Islet precursor cell (in vitro differentiated cells): ENCODE results near the gene KRTAP10-6.
"Not testable (repeated sequence)": the region's sequence is repeated elsewhere in the genome, so short reads cannot be mapped to it uniquely, and the experiment has no call there.

Experiments used
- DNase-seq: peaks from one replicate; pipeline ENCODE4 v3.0.0-alpha.2; 2018

The KRTAP10-6 gene

DNA sequence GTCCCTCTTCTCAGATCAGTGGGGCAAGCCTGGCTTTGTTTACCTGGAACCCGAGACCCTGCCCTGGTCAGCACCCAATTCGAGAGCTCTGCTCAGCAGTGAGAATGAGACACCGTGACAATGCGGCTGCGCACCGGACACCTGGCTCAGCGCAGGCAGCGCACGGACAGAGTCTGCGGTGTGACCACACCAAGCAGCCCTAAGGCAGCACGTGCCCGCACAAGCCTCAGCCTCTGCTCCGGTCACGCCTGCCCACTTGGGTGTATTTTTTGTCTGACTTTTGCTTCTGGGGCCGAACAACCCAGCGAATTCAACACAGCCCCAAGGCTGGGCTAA lies 24.3 kb upstream of the KRTAP10-6 start:
- DNase-seq: no peak

DNA sequence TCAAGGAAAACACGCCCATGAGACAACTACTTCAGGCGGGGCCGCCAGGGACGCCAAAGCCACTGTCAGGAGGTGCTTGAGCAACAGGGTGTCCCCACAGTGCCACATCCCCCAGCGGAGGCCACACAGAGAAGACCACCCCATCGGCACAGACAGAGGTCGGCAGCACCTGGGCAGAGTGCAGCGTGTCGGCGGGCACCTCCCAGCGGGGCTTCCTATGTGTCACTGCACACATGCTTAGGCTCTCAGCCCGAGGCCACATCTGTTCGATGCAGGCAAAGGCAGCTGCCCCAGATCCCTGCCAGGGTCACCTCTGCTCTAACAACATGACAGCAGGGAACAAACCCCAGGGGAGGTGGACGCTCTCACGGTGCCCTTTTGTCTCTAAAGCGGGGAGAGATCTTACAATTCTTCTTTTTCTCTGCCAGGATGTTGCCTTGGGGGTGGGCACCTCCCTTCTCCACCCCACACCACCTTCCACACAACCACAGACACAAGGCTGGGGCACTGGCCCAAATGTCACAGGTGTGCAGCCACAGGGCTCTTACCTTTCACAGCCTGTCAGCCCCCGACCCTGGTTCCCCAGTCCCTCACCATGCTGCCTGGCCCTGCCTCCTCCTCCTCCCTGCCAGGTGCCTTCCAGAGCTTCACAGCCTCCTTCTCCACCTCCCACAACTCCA lies 23.7 kb upstream of the KRTAP10-6 start:
- DNase-seq: no peak

DNA sequence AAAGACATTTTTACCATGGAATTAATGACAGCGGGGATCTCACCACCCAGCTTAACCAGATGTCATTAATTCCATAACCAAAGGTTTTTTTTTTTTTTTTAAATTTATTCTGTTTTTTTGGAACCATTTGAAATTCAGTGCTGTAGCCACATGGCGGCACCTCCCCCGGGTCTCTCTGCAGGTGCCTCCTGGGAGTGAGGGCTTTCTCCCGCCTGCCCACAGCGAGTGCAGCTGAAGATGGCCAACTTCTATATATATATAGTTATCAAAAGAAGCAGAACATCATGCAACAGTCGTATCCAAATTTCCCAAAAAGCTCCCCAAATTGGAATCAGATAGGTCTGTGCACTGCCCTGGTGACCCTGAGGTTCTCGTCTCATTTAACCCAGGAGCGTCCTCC lies 23.2 kb upstream of the KRTAP10-6 start:
- DNase-seq: no peak

- DNase-seq: no peak
Measured at GRCh38 chr21:44614961-44615391, 22.7 kb upstream of the KRTAP10-6 start.

DNA sequence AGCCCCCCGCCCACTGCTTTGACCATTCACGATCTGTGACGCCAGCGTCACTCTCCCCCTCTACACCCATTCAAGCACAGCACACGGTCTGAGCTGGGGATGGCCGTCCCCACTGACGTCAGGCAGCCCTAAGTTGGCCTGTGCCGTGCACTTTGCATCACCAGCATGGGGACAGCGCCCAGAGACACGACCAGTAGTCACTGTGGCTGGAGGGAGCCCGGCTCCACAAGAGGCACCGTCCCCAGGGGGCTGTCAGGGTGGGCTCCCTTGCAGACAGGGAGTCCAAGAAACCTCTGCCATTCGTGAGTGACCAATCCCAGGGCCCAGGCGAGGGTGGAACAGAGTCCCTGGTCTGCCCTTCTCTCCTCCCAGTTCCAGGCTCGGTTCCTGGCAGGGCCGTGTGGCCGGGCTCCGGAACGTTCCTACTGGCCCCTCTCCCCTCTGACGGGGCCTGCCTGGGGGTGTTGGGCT lies 21.9 kb upstream of the KRTAP10-6 start:
- no peak for DNase-seq

DNA sequence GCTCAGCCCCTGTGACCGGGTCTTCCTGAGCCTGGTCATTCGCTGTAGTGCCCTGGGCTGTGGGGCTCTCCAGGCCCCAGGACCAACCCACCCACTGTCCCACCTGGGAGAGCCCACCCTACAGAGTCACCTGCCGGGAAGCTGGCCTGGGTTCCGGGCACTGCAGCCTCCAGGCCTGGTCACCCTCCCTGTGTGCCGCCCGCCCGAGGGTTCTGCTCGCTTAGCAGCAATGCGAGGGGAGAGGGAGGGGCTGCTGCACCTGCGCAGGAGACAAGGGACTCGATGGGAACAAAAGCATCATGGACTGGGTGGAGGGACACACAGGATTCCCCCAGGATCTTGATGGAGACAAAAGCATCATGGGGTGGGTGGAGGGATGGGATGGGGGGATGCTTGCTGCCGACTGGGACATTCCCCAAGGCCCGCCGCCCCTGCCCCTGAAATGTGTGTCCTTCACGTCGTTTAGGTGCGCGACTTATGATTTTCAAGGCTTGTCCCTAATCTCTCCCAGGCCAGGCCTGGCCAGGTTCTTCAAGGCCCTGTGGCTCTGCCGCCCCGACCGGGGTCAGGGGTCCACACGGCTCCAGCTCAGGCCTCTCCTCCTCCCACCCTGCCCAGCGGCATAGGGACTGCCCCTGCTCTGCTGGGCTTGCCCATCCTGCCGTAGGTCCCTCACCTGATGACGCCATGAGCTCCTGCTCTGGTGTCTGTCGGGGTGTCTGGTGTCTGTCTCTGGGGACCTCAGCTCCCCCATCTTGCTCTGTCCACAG lies 21.3 kb upstream of the KRTAP10-6 start:
- DNase-seq: no peak

DNA sequence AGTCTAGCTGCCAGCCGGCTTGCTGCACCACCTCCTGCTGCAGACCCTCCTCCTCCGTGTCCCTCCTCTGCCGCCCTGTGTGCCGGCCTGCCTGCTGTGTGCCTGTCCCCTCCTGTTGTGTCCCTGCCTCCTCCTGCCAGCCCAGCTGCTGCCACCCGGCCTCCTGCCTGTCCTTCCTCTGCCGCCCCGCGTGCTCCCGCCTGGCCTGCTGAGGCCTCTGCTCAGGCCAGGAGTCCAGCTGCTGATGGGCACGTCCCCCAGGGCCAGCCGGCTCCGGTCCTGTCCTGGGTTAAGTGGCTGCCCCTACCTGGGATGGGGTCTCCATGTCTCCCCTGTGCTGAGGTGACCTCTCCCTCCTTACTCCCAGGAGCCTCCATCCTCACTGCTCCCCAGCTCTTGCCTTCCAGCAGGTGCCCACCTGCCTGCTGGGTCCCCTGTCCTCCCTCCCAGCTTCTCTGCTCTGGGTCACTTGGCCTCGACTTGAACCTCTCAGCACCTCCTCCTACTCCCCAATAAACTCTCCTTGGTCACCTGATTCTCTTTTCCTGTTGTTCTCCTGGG lies 20.4 kb upstream of the KRTAP10-6 start:
- no peak for DNase-seq

- DNase-seq: no peak
Measured at GRCh38 chr21:44612029-44612486, 19.8 kb upstream of the KRTAP10-6 start, which contains the start of gene KRTAP10-8. Gene KRTAP10-8 (plus strand): TSS chr21:44612079. CDS start chr21:44612101, 22 bp downstream.

DNA sequence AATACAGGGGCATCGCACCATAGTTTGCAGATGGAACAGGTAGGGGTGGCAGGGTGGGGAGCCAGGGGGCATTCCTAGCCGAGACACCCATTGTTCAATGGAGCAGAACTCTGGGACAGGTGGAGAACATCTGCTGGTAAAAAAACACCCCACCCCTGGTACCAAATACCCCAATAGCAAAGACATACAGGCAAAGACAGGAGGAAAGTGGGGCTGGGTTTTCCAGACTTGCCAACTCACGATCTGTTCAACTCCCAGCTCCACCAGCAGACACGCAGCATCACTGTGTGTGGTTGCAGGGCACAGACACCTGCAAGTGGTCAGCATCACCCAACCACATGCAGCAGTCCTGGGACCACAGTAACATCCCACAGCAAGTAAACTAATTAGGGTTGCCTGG lies 19.2 kb upstream of the KRTAP10-6 start:
- no peak for DNase-seq

GRCh38 chr21:44610157-44610843 lies 18.0 kb upstream of the KRTAP10-6 start:
- not testable (repeated sequence) for DNase-seq

- no peak for DNase-seq
Measured at GRCh38 chr21:44609193-44609592, 16.9 kb upstream of the KRTAP10-6 start.

DNA sequence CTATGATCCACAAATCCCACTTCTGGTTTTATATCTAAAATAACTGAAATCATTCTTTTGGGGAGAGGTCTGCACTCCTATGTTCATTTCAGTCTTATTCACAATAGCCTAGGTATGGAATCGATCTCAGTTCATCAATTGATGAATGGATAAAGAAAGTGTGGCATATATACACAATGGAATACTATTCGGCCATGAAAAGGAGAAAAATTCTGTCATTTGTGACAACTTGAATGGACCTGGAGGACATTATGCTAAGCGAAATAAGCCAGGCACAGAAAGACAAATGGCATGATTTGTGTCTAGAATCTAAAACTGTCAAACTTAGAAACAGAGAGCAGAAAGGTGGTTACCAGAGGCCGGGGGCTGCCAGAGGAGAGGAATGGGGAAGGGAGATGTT lies 14.2 kb upstream of the KRTAP10-6 start:
- no peak for DNase-seq

GRCh38 chr21:44603911-44604310 lies 11.6 kb upstream of the KRTAP10-6 start:
- no peak for DNase-seq

DNA sequence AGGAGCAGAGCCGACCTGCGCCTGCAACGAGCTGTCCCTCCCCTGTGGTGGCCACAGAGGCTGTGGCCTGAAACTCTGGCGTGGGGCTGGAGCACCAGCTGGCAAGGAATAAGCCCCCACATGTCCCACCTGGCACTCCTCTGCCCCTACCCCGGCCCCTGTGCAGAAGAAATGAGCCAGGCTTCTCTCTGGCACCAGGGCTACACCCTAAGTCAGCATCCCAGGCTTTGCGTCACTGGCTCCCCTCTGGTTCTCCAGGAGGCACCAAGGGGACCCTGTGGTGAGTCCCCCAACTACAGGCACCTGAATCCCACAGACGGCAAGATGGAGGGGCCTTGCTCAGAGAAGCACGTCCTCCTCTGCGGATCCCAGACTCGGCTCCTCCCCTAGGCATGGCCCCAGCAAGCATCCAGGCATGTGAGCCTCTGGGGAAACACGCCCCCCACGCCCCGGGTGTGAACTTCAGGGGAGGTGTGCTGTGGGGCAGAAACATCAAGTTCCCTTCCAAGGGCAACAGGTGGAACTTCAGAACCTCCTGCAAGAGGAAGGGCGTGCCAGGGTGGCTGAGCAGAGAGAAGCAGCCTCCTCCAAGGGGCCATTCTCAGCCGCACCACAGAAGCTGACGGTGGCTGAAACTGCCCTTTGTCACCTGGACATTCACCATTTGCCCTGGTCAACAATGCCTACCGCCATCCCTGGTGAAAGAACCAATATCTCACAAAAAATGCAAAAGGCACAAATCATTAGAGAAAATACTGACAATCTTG lies 11.0 kb upstream of the KRTAP10-6 start:
- no peak for DNase-seq

DNA sequence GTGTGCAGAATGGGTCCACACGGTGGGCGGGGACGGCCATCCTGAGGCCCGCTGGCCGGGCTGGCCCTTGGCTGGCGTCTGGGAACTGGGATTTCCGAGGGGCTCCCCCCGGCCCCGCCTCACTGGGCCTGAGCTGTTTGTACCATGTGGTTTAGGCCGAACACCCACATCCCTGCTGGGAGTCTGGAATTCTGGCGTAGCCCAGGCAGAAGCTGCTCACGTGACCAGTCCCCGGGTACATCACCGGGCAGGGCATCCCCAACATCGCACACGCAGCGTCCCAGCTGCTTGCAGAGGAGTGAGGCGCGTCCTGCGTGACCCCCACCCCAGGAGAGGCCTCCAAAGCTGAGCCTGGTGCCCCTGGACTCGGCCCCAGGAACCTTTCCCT lies 10.2 kb upstream of the KRTAP10-6 start:
- DNase-seq: no peak

DNA sequence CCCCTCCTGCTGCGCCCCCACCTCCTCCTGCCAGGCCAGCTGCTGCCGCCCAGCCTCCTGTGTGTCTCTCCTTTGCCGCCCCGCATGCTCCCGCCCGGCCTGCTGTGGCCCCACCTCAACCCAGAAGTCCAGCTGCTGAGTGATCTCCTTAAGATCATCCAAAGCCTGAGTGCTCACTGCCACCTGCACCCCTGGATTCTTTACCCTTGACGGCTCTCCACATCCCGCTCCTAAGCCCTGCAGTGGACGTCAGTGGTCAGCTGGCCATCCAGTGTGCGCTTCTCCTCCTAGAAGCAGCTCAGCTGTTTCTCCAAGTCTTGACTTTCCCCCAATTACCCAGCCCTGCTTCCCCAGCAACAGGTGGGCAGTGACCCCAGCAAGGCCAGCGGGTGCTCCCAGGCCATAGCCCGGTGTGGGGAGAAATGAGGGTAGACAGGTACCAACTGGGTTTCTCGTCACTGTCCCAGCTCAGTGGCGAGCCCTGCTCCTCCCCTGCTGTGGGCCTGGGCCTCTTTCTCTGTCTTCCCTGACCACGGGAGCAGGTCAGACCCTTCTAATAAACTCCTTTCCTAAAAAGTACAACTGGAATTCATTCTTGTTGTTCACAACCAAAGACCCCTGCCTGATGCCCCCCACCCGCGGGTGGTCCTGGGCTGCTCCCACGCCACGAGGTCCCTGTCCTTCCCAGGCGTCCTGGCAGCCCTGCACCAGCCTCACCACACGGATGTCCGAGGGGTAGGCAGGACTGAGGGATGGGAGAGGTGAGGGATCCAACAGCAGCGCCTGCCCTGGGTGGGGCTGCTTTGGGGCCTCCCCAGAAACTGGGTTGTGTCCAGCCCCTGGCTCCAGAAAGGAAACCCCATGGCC lies 9.5 kb upstream of the KRTAP10-6 start:
- no peak for DNase-seq

GRCh38 chr21:44601091-44601490 lies 8.8 kb upstream of the KRTAP10-6 start:
- DNase-seq: not testable (repeated sequence)

GRCh38 chr21:44600118-44600978 lies 8.0 kb upstream of the KRTAP10-6 start, which contains the start of gene KRTAP10-7:
Gene KRTAP10-7 (plus strand): TSS chr21:44600597. CDS start chr21:44600622, 25 bp downstream.
- not testable (repeated sequence) for DNase-seq

GRCh38 chr21:44599264-44600029 lies 7.1 kb upstream of the KRTAP10-6 start:
- DNase-seq: no peak

- no peak for DNase-seq
Measured at GRCh38 chr21:44598061-44598460, 5.8 kb upstream of the KRTAP10-6 start.
